Gastroesophageal sphincter (tissue), 3 donors: ENCODE results near the gene GZMH.

Source experiments
- EP300 ChIP-seq: sonication (generic); formaldehyde crosslinking; IDR thresholded peaks from one replicate; pipeline ENCODE4 v1.6.1; 2017; ENCODE audit warnings: antibody characterized with exemption, mild to moderate bottlenecking
- POLR2A ChIP-seq, 2 donors: fragments of 450-650 bp; IDR thresholded peaks; one replicate each; pipeline ENCODE4 v1.6.1; 2017; ENCODE audit warnings: antibody characterized with exemption in 2 of 2, mild to moderate bottlenecking in 2 of 2, moderate library complexity in 1 of 2
- POLR2AphosphoS5 ChIP-seq: sonication (generic); formaldehyde crosslinking; IDR thresholded peaks from one replicate; pipeline ENCODE4 v1.6.1; 2017; ENCODE audit warnings: antibody characterized with exemption
- TF ChIP-seq, protein P1 (sequence below), 4 experiments: fragments of 200-600 bp in 2 of 4; fragments of 450-650 bp in 2 of 4; sonication (generic) in 1 of 4; IDR thresholded peaks; one replicate each; pipeline ENCODE4 v1.5.1; 2017 to 2019; ENCODE audit warnings: antibody characterized with exemption in 4 of 4, mild to moderate bottlenecking in 2 of 4, moderate library complexity in 2 of 4

- TF ChIP-seq EP300 (no peak), POLR2A (IDR thresholded peaks at IDR 0.05) (no peak), POLR2AphosphoS5 (no peak)
- TF ChIP-seq, protein P1, sequence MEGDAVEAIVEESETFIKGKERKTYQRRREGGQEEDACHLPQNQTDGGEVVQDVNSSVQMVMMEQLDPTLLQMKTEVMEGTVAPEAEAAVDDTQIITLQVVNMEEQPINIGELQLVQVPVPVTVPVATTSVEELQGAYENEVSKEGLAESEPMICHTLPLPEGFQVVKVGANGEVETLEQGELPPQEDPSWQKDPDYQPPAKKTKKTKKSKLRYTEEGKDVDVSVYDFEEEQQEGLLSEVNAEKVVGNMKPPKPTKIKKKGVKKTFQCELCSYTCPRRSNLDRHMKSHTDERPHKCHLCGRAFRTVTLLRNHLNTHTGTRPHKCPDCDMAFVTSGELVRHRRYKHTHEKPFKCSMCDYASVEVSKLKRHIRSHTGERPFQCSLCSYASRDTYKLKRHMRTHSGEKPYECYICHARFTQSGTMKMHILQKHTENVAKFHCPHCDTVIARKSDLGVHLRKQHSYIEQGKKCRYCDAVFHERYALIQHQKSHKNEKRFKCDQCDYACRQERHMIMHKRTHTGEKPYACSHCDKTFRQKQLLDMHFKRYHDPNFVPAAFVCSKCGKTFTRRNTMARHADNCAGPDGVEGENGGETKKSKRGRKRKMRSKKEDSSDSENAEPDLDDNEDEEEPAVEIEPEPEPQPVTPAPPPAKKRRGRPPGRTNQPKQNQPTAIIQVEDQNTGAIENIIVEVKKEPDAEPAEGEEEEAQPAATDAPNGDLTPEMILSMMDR (IDR thresholded peaks at IDR 0.05): peak in 3 of 4 experiments; percentile 16 to 54 (median 27)
Measured at GRCh38 chr14:24605435-24606190, 3.9 kb downstream of the GZMH start.
